Activated T-helper 2 cell treated with anti-CD3 and anti-CD28 coated beads, Interferon-gamma antibody, Interleukin-2, Interleukin-4, amounts not matched to agents 10 μg/mL and 5 μg/mL and 100 μg/mL, durations not matched to agents 14 hours and 24 hours and 36 hours (primary cell): ENCODE data around the gene LRRC32. TPM values are rescaled to one million over a fixed set of nuclear protein-coding genes. Genes with fewer than 3 reads are reported as not detected.
"Not testable (repeated sequence)": the region's sequence is repeated elsewhere in the genome, so short reads cannot be mapped to it uniquely, and the experiment has no call there.

Experiments
- DNase-seq: peaks from one replicate; pipeline ENCODE4 v3.0.0; 2021; ENCODE audit warnings: low spot score
- H3K27ac Mint-ChIP-seq: one replicate; pipeline ENCODE4 v1.8.0; 2021; ENCODE audit warnings: mixed read lengths
- H3K27me3 Mint-ChIP-seq: one replicate; pipeline ENCODE4 v1.8.0; 2021; ENCODE audit warnings: low read depth, mixed read lengths
- H3K36me3 Mint-ChIP-seq: one replicate; pipeline ENCODE4 v1.8.0; 2021; ENCODE audit warnings: low read depth, mixed read lengths
- H3K4me1 Mint-ChIP-seq: one replicate; pipeline ENCODE4 v1.8.0; 2021; ENCODE audit warnings: low read depth, mixed read lengths
- H3K4me3 Mint-ChIP-seq: one replicate; pipeline ENCODE4 v1.8.0; 2021; ENCODE audit warnings: low read depth, mild to moderate bottlenecking, moderate library complexity, mixed read lengths
- H3K9me3 Mint-ChIP-seq: one replicate; pipeline ENCODE4 v1.8.0; 2021; ENCODE audit warnings: mixed read lengths
- intact Hi-C: fragments of 100-400 bp; cut with micrococcal nuclease; formaldehyde crosslinking; loops from one replicate; pipeline ENCODE4 v1.15.1; 2023
- total RNA-seq: library from RNA; stranded (reverse); gene quantifications from 2 replicates; pipeline ENCODE4 v1.2.3, GENCODE V29; 2022

The LRRC32 gene
- total RNA-seq, 1 donor from 2014 or later: 26.7 TPM

GRCh38 chr11:76610871-76611475 is 59.6 kb downstream of the LRRC32 start:
- Mint-ChIP-seq H3K27ac (no peak overlapping the region), H3K36me3 (no peaks in the 10 kb centered on the region)
- intact Hi-C loops: no loop called here

GRCh38 chr11:76610371-76610770 is 60.2 kb downstream of the LRRC32 start:
- Mint-ChIP-seq H3K9me3 (no peaks in the 10 kb centered on the region), H3K27me3 (peaks cover 5% of the 10 kb centered on the region), H3K4me3 (no peak overlapping the region), H3K27ac (no peak overlapping the region), H3K36me3 (no peaks in the 10 kb centered on the region), H3K4me1 (no peaks in the 10 kb centered on the region)
- DNase-seq: no peak
- intact Hi-C loops: no loop called here

More at GRCh38 chr11:76610871-76611475, 59.6 kb downstream of the LRRC32 start:
- H3K27me3 Mint-ChIP-seq: peaks cover 5% of the 10 kb centered on the region
- H3K9me3 Mint-ChIP-seq: no peaks in the 10 kb centered on the region
- DNase-seq: no peak
- no peak overlapping the region for H3K4me3 Mint-ChIP-seq
- no peaks in the 10 kb centered on the region for H3K4me1 Mint-ChIP-seq

DNA sequence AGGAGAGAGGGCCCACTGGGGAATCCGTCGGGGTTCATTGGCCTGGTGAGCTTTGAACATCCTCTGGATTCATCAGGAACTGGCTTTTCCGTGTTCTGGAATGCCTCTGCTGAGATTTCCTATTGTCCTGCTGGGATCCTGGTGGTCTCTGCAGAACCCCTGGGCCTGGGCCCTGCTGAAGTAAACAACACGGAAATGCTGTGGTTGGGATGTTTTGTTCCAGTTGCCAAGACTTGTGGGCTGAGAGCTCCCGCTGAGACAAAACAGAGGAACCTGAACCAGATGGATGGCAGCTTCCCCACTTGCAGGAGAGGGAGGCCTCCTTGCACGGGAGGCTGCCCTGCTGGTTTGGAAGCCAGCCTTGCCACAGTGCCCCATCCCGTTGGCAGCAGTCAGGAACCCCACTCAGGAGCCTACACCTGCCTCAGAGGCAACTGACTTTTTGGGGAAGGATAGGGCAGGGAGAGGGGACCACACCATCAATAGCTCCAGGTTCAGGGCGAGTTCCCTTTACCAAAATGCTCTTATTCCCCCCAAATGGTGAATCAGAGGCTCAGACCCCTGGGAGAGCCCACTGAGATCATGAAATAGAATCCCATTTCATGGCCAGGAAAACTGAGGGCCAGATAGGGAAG is 60.7 kb downstream of the LRRC32 start:
- Mint-ChIP-seq H3K27ac (no peak overlapping the region), H3K4me3 (no peak overlapping the region), H3K27me3 (peaks cover 5% of the 10 kb centered on the region), H3K9me3 (no peaks in the 10 kb centered on the region), H3K4me1 (no peaks in the 10 kb centered on the region), H3K36me3 (no peaks in the 10 kb centered on the region)
- DNase-seq: no peak
- intact Hi-C loops: no loop called here

- DNase-seq, intact Hi-C loops, H3K27me3 Mint-ChIP-seq, H3K27ac Mint-ChIP-seq, H3K4me3 Mint-ChIP-seq, H3K36me3 Mint-ChIP-seq, H3K4me1 Mint-ChIP-seq, H3K9me3 Mint-ChIP-seq: not testable (repeated sequence)
Measured at GRCh38 chr11:76608879-76609460, 61.6 kb downstream of the LRRC32 start.

GRCh38 chr11:76608228-76608627 is 62.3 kb downstream of the LRRC32 start:
- H3K4me1 Mint-ChIP-seq, H3K27ac Mint-ChIP-seq, H3K36me3 Mint-ChIP-seq, intact Hi-C loops, H3K27me3 Mint-ChIP-seq, DNase-seq, H3K4me3 Mint-ChIP-seq, H3K9me3 Mint-ChIP-seq: not testable (repeated sequence)

Other genes starting within 250 kb of the LRRC32 start
- gene EMSY, start 225.7 kb downstream of the LRRC32 start, total RNA-seq: 31.5 and 32.0 TPM in 2 replicates
- 13.7 and 15.3 TPM in 2 replicates for gene TSKU, start 112.6 kb upstream of the LRRC32 start, total RNA-seq
- gene ACER3, start 190.2 kb upstream of the LRRC32 start, total RNA-seq: 15.4 and 15.6 TPM in 2 replicates